ENCODE results near the gene ABLIM1.

ABLIM1 gene

GRCh38 chr10:114573330-114574045 lies 84.6 kb downstream of the ABLIM1 start:
- no peak for DNase-seq (ENCODE audit: low spot score)
- in situ Hi-C loops (cut with MboI; ENCODE audit: low pct_unique_long_range_greater_than_20kb, low sequenced_read_pairs, unreplicated experiment): no loop called here
- no peak for TF ChIP-seq CTCF (IDR thresholded peaks at IDR 0.05; ENCODE audit: extremely low read depth, insufficient read depth, missing control alignments)

- in situ Hi-C loops (cut with MboI; ENCODE audit: low pct_unique_long_range_greater_than_20kb, low sequenced_read_pairs, unreplicated experiment): no loop called here
- no peak for DNase-seq (ENCODE audit: low spot score)
- no peak for TF ChIP-seq CTCF (IDR thresholded peaks at IDR 0.05; ENCODE audit: extremely low read depth, insufficient read depth, missing control alignments)
Observed at GRCh38 chr10:114571316-114571999, 86.6 kb downstream of the ABLIM1 start.

- DNase-seq (ENCODE audit: low spot score): no peak
- TF ChIP-seq CTCF (IDR thresholded peaks at IDR 0.05; ENCODE audit: extremely low read depth, insufficient read depth, missing control alignments): no peak
- in situ Hi-C loops (cut with MboI; ENCODE audit: low pct_unique_long_range_greater_than_20kb, low sequenced_read_pairs, unreplicated experiment): no loop called here
Observed at GRCh38 chr10:114566064-114566463, 92.0 kb downstream of the ABLIM1 start.

GRCh38 chr10:114565066-114565465 lies 93.0 kb downstream of the ABLIM1 start:
- in situ Hi-C loops (cut with MboI; ENCODE audit: low pct_unique_long_range_greater_than_20kb, low sequenced_read_pairs, unreplicated experiment): no loop called here
- TF ChIP-seq CTCF (IDR thresholded peaks at IDR 0.05; ENCODE audit: extremely low read depth, insufficient read depth, missing control alignments): no peak
- DNase-seq (ENCODE audit: low spot score): no peak

- DNase-seq (ENCODE audit: low spot score): no peak
- in situ Hi-C loops (cut with MboI; ENCODE audit: low pct_unique_long_range_greater_than_20kb, low sequenced_read_pairs, unreplicated experiment): no loop called here
- TF ChIP-seq CTCF (IDR thresholded peaks at IDR 0.05; ENCODE audit: extremely low read depth, insufficient read depth, missing control alignments): no peak
Observed at GRCh38 chr10:114561008-114561523, 97.0 kb downstream of the ABLIM1 start.

GRCh38 chr10:114560144-114560543 lies 97.9 kb downstream of the ABLIM1 start:
- in situ Hi-C loops (cut with MboI; ENCODE audit: low pct_unique_long_range_greater_than_20kb, low sequenced_read_pairs, unreplicated experiment): no loop called here
- TF ChIP-seq CTCF (IDR thresholded peaks at IDR 0.05; ENCODE audit: extremely low read depth, insufficient read depth, missing control alignments): no peak

More at GRCh38 chr10:114560144-114560543, 97.9 kb downstream of the ABLIM1 start:
- no peak for DNase-seq (ENCODE audit: low spot score)

Measured in GM13977 (cell line).